Measurements from ENCODE around the gene EFHC1.

Gene EFHC1

GRCh38 chr6:52518279-52518945 lies 98.3 kb downstream of the EFHC1 start:
- DNase-seq (ENCODE audit: low read depth in 2 of 2): no peak

GRCh38 chr6:52519618-52520017 lies 99.5 kb downstream of the EFHC1 start:
- no peak for DNase-seq (ENCODE audit: low read depth in 2 of 2)

- DNase-seq (ENCODE audit: low read depth in 2 of 2): no peak
Observed at GRCh38 chr6:52522151-52522626, 102.0 kb downstream of the EFHC1 start.

GRCh38 chr6:52522655-52523054 lies 102.5 kb downstream of the EFHC1 start:
- no peak for DNase-seq (ENCODE audit: low read depth in 2 of 2)

- DNase-seq (ENCODE audit: low read depth in 2 of 2): no peak
Observed at GRCh38 chr6:52523378-52524142, 103.4 kb downstream of the EFHC1 start.

- no peak for DNase-seq (ENCODE audit: low read depth in 2 of 2)
Observed at GRCh38 chr6:52524918-52525317, 104.8 kb downstream of the EFHC1 start.

- DNase-seq (ENCODE audit: low read depth in 2 of 2): no peak
Observed at GRCh38 chr6:52526634-52527033, 106.5 kb downstream of the EFHC1 start.

- DNase-seq (ENCODE audit: low read depth in 2 of 2): no peak
Observed at GRCh38 chr6:52527436-52527835, 107.3 kb downstream of the EFHC1 start.

GRCh38 chr6:52529311-52529710 lies 109.2 kb downstream of the EFHC1 start:
- DNase-seq (ENCODE audit: low read depth in 2 of 2): no peak

- no peak for DNase-seq (ENCODE audit: low read depth in 2 of 2)
Observed at GRCh38 chr6:52530351-52530750, 110.2 kb downstream of the EFHC1 start.

- DNase-seq (ENCODE audit: low read depth in 2 of 2): no peak
Observed at GRCh38 chr6:52531396-52531795, 111.3 kb downstream of the EFHC1 start.

- no peak for DNase-seq (ENCODE audit: low read depth in 2 of 2)
Observed at GRCh38 chr6:52531834-52532233, 111.7 kb downstream of the EFHC1 start.

GRCh38 chr6:52532457-52532856 lies 112.3 kb downstream of the EFHC1 start:
- no peak for DNase-seq (ENCODE audit: low read depth in 2 of 2)

GRCh38 chr6:52533491-52533890 lies 113.3 kb downstream of the EFHC1 start:
- no peak for DNase-seq (ENCODE audit: low read depth in 2 of 2)

- no peak for DNase-seq (ENCODE audit: low read depth in 2 of 2)
Observed at GRCh38 chr6:52534363-52534762, 114.2 kb downstream of the EFHC1 start.

- DNase-seq (ENCODE audit: low read depth in 2 of 2): no peak
Observed at GRCh38 chr6:52534966-52535390, 114.8 kb downstream of the EFHC1 start.

GRCh38 chr6:52535711-52536423 lies 115.7 kb downstream of the EFHC1 start:
- DNase-seq (ENCODE audit: low read depth in 2 of 2): no peak

GRCh38 chr6:52536424-52536916 lies 116.3 kb downstream of the EFHC1 start:
- DNase-seq (ENCODE audit: low read depth in 2 of 2): no peak

GRCh38 chr6:52537001-52537753 lies 117.0 kb downstream of the EFHC1 start:
- no peak for DNase-seq (ENCODE audit: low read depth in 2 of 2)

- DNase-seq (ENCODE audit: low read depth in 2 of 2): no peak
Observed at GRCh38 chr6:52538252-52538900, 118.2 kb downstream of the EFHC1 start.

GRCh38 chr6:52538901-52539354 lies 118.8 kb downstream of the EFHC1 start:
- no peak for DNase-seq (ENCODE audit: low read depth in 2 of 2)
